ENCODE measurements around the gene SND1. TPM values are rescaled to one million over a fixed set of nuclear protein-coding genes. Genes with fewer than 3 reads are reported as not detected.

Gene SND1
- total RNA-seq, 2 experiments from 2014 or later: 193 to 214 TPM

- DNase-seq: no peak
These were observed 235.1 kb downstream of the SND1 start for GRCh38 chr7:127887096-127887495.

GRCh38 chr7:127887631-127888030 is 235.6 kb downstream of the SND1 start:
- peaks cover 55% of the 10 kb centered on the region for H3K36me3 Mint-ChIP-seq (ENCODE audit: low read depth)
- ChIA-PET CTCF (no interaction called here), POLR2A (no interaction called here)

More at GRCh38 chr7:127887096-127887495, 235.1 kb downstream of the SND1 start:
- POLR2A ChIA-PET: no interaction called here
- CTCF ChIA-PET: no interaction called here
- H3K4me1 Mint-ChIP-seq: peaks cover 14% of the 10 kb centered on the region
- intact Hi-C loops (cut with DNase I, micrococcal nuclease): no loop called here
- peaks cover 50% of the 10 kb centered on the region for H3K36me3 Mint-ChIP-seq (ENCODE audit: low read depth)
- H3K9me3 Mint-ChIP-seq (ENCODE audit: low read depth): no peaks in the 10 kb centered on the region
- no peak overlapping the region for H3K4me3 Mint-ChIP-seq
- no peaks in the 10 kb centered on the region for H3K27me3 Mint-ChIP-seq
- H3K27ac Mint-ChIP-seq: no peak overlapping the region
- no peak for ATAC-seq

GRCh38 chr7:127888411-127888810 is 236.4 kb downstream of the SND1 start:
- CTCF ChIA-PET: no interaction called here
- no peak for ATAC-seq
- POLR2A ChIA-PET: no interaction called here
- intact Hi-C loops (cut with DNase I, micrococcal nuclease): no loop called here
- no peak overlapping the region for H3K27ac Mint-ChIP-seq
- H3K27me3 Mint-ChIP-seq: no peaks in the 10 kb centered on the region
- H3K4me3 Mint-ChIP-seq: no peak overlapping the region
- DNase-seq: no peak
- peaks cover 14% of the 10 kb centered on the region for H3K4me1 Mint-ChIP-seq
- H3K9me3 Mint-ChIP-seq (ENCODE audit: low read depth): no peaks in the 10 kb centered on the region
- H3K36me3 Mint-ChIP-seq (ENCODE audit: low read depth): peaks cover 62% of the 10 kb centered on the region

More at GRCh38 chr7:127887631-127888030, 235.6 kb downstream of the SND1 start:
- DNase-seq: no peak
- intact Hi-C loops (cut with DNase I, micrococcal nuclease): no loop called here
- Mint-ChIP-seq H3K4me3 (no peak overlapping the region), H3K9me3 (ENCODE audit: low read depth) (no peaks in the 10 kb centered on the region), H3K27me3 (no peaks in the 10 kb centered on the region), H3K4me1 (peaks cover 14% of the 10 kb centered on the region), H3K27ac (no peak overlapping the region)
- ATAC-seq: no peak

GRCh38 chr7:127888825-127889224 is 236.8 kb downstream of the SND1 start:
- Mint-ChIP-seq H3K27me3 (no peaks in the 10 kb centered on the region), H3K9me3 (ENCODE audit: low read depth) (no peaks in the 10 kb centered on the region), H3K36me3 (ENCODE audit: low read depth) (peaks cover 59% of the 10 kb centered on the region), H3K27ac (no peak overlapping the region), H3K4me3 (no peak overlapping the region), H3K4me1 (peaks cover 14% of the 10 kb centered on the region)
- CTCF ChIA-PET: no interaction called here
- POLR2A ChIA-PET: no interaction called here
- no peak for DNase-seq
- ATAC-seq: no peak
- intact Hi-C loops (cut with DNase I, micrococcal nuclease): no loop called here

- Mint-ChIP-seq H3K27me3 (no peaks in the 10 kb centered on the region), H3K4me1 (peaks cover 14% of the 10 kb centered on the region), H3K4me3 (no peak overlapping the region), H3K9me3 (ENCODE audit: low read depth) (no peaks in the 10 kb centered on the region), H3K27ac (no peak overlapping the region), H3K36me3 (ENCODE audit: low read depth) (peaks cover 59% of the 10 kb centered on the region)
- ChIA-PET CTCF (no interaction called here), POLR2A (no interaction called here)
- ATAC-seq (no peak), DNase-seq (no peak)
- intact Hi-C loops (cut with DNase I, micrococcal nuclease): no loop called here
These were observed 237.7 kb downstream of the SND1 start for GRCh38 chr7:127889677-127890076.

GRCh38 chr7:127890726-127891125 is 238.7 kb downstream of the SND1 start:
- peak overlapping the region; percentile 29 for H3K27ac Mint-ChIP-seq
- ATAC-seq (no peak), DNase-seq (no peak)
- H3K36me3 Mint-ChIP-seq (ENCODE audit: low read depth): peaks cover 59% of the 10 kb centered on the region
- CTCF ChIA-PET: no interaction called here
- POLR2A ChIA-PET: no interaction called here
- no peaks in the 10 kb centered on the region for H3K9me3 Mint-ChIP-seq (ENCODE audit: low read depth)
- intact Hi-C loops (cut with DNase I, micrococcal nuclease): no loop called here
- H3K4me1 Mint-ChIP-seq: peaks cover 14% of the 10 kb centered on the region
- no peak overlapping the region for H3K4me3 Mint-ChIP-seq
- H3K27me3 Mint-ChIP-seq: no peaks in the 10 kb centered on the region

GRCh38 chr7:127891144-127891543 is 239.2 kb downstream of the SND1 start:
- no peak overlapping the region for H3K27ac Mint-ChIP-seq

GRCh38 chr7:127891854-127892438 is 240.0 kb downstream of the SND1 start:
- Mint-ChIP-seq H3K4me1 (peaks cover 14% of the 10 kb centered on the region), H3K9me3 (ENCODE audit: low read depth) (no peaks in the 10 kb centered on the region), H3K36me3 (ENCODE audit: low read depth) (peaks cover 55% of the 10 kb centered on the region), H3K4me3 (no peak overlapping the region), H3K27me3 (no peaks in the 10 kb centered on the region), H3K27ac (no peak overlapping the region)
- no peak for DNase-seq
- intact Hi-C loops (cut with DNase I, micrococcal nuclease): no loop called here
- no peak for ATAC-seq
- CTCF ChIA-PET: no interaction called here
- POLR2A ChIA-PET: no interaction called here

More at GRCh38 chr7:127891144-127891543, 239.2 kb downstream of the SND1 start:
- POLR2A ChIA-PET: no interaction called here
- Mint-ChIP-seq H3K36me3 (ENCODE audit: low read depth) (peaks cover 59% of the 10 kb centered on the region), H3K9me3 (ENCODE audit: low read depth) (no peaks in the 10 kb centered on the region), H3K4me1 (peaks cover 14% of the 10 kb centered on the region), H3K4me3 (no peak overlapping the region), H3K27me3 (no peaks in the 10 kb centered on the region)
- intact Hi-C loops (cut with DNase I, micrococcal nuclease): no loop called here
- ATAC-seq: no peak
- no peak for DNase-seq
- CTCF ChIA-PET: no interaction called here

GRCh38 chr7:127892488-127893314 is 240.7 kb downstream of the SND1 start:
- no peaks in the 10 kb centered on the region for H3K27me3 Mint-ChIP-seq
- DNase-seq (no peak), ATAC-seq (no peak)
- no peak overlapping the region for H3K4me3 Mint-ChIP-seq
- peaks cover 50% of the 10 kb centered on the region for H3K36me3 Mint-ChIP-seq (ENCODE audit: low read depth)
- ChIA-PET CTCF (no interaction called here), POLR2A (no interaction called here)
- intact Hi-C loops (cut with DNase I, micrococcal nuclease): no loop called here
- no peak overlapping the region for H3K27ac Mint-ChIP-seq
- H3K9me3 Mint-ChIP-seq (ENCODE audit: low read depth): no peaks in the 10 kb centered on the region
- peaks cover 14% of the 10 kb centered on the region for H3K4me1 Mint-ChIP-seq

- intact Hi-C loops (cut with DNase I, micrococcal nuclease): no loop called here
- Mint-ChIP-seq H3K27ac (no peak overlapping the region), H3K9me3 (ENCODE audit: low read depth) (no peaks in the 10 kb centered on the region), H3K4me3 (no peak overlapping the region), H3K27me3 (no peaks in the 10 kb centered on the region), H3K36me3 (ENCODE audit: low read depth) (peaks cover 42% of the 10 kb centered on the region), H3K4me1 (peaks cover 14% of the 10 kb centered on the region)
- no peak for ATAC-seq
- DNase-seq: no peak
- CTCF ChIA-PET: no interaction called here
- POLR2A ChIA-PET: no interaction called here
These were observed 241.6 kb downstream of the SND1 start for GRCh38 chr7:127893547-127893946.

- Mint-ChIP-seq H3K4me3 (no peak overlapping the region), H3K27me3 (no peaks in the 10 kb centered on the region), H3K4me1 (peaks cover 14% of the 10 kb centered on the region), H3K27ac (no peak overlapping the region), H3K9me3 (ENCODE audit: low read depth) (no peaks in the 10 kb centered on the region), H3K36me3 (ENCODE audit: low read depth) (peaks cover 39% of the 10 kb centered on the region)
- DNase-seq: no peak
- POLR2A ChIA-PET: no interaction called here
- intact Hi-C loops (cut with DNase I, micrococcal nuclease): no loop called here
- CTCF ChIA-PET: no interaction called here
- no peak for ATAC-seq
These were observed 242.6 kb downstream of the SND1 start for GRCh38 chr7:127894588-127894987.

- POLR2A ChIA-PET: interaction anchor here (0.6 kb wide), 1 partner anchor 13 kb away, joined by 3 read pairs; no protein-coding TSS in a partner anchor
- CTCF ChIA-PET: interaction anchor here (0.6 kb wide), 1 partner anchor 493 kb away, joined by 3 read pairs; no protein-coding TSS in a partner anchor
- Mint-ChIP-seq H3K27me3 (no peaks in the 10 kb centered on the region), H3K9me3 (ENCODE audit: low read depth) (no peaks in the 10 kb centered on the region), H3K36me3 (ENCODE audit: low read depth) (peaks cover 33% of the 10 kb centered on the region), H3K4me3 (no peak overlapping the region), H3K27ac (no peak overlapping the region), H3K4me1 (peaks cover 8% of the 10 kb centered on the region)
- ATAC-seq (no peak), DNase-seq (no peak)
- intact Hi-C loops (cut with DNase I, micrococcal nuclease): no loop called here
These were observed 243.4 kb downstream of the SND1 start for GRCh38 chr7:127895360-127895759.
